H1 (cell line): ENCODE measurements around the gene MCCC1. TPM values are rescaled to one million over a fixed set of nuclear protein-coding genes. Genes with fewer than 3 reads are reported as not detected.

ENCODE experiments used
- CTCF ChIA-PET: fragments of 300-600 bp; sonication (Branson Sonifier 250); formaldehyde crosslinking; loops from one replicate; lab custom pipeline; 2021; ENCODE audit not compliant: partially characterized antibody; lab: Charles Lee
- POLR2A ChIA-PET: fragments of 300-600 bp; sonication (Branson Sonifier 250); formaldehyde crosslinking; loops from one replicate; lab custom pipeline; 2021; ENCODE audit warnings: inconsistent platforms; ENCODE audit not compliant: partially characterized antibody; lab: Charles Lee
- DNase-seq, 2 experiments: peaks; one replicate each; pipeline versions ENCODE4 v3.0.0 to v3.0.0-alpha.2; 2010 to 2022; ENCODE audit warnings: low spot score in 2 of 2, low read depth in 1 of 2, mixed read lengths in 1 of 2
- FAIRE-seq: peaks from 2 replicates; lab custom pipeline; 2011; peaks lifted over from hg19 to GRCh38; lab: Jason Lieb, UNC
- H2AFZ ChIP-seq: 2 replicates; pipeline ENCODE4 v1.8.1; 2012; ENCODE audit warnings: low read length, inconsistent platforms
- H2AK5ac ChIP-seq: 2 replicates; pipeline ENCODE4 v1.6.1; 2013; ENCODE audit warnings: low read depth, low read length
- H2BK120ac ChIP-seq: replicated peaks from 2 replicates; pipeline ENCODE3; 2013; ENCODE audit warnings: low read depth, low read length, inconsistent platforms
- H2BK12ac ChIP-seq: 2 replicates; pipeline ENCODE4 v1.6.1; 2013; ENCODE audit warnings: low read depth, low read length
- H2BK15ac ChIP-seq: 2 replicates; pipeline ENCODE4 v1.6.1; 2013; ENCODE audit warnings: low read length
- H2BK20ac ChIP-seq: 2 replicates; pipeline ENCODE4 v1.6.1; 2013; ENCODE audit warnings: low read length
- H2BK5ac ChIP-seq: 2 replicates; pipeline ENCODE4 v1.6.1; 2013; ENCODE audit warnings: low read depth, low read length
- H3K14ac ChIP-seq: 2 replicates; pipeline ENCODE4 v1.6.1; 2013; ENCODE audit warnings: inconsistent platforms; ENCODE audit not compliant: insufficient read length
- H3K18ac ChIP-seq: 2 replicates; pipeline ENCODE4 v1.6.1; 2013; ENCODE audit warnings: low read length; ENCODE audit errors: extremely low read depth
- H3K23ac ChIP-seq: 2 replicates; pipeline ENCODE4 v1.6.1; 2013; ENCODE audit warnings: inconsistent platforms; ENCODE audit not compliant: insufficient read length
- H3K23me2 ChIP-seq: 2 replicates; pipeline ENCODE4 v1.6.1; 2013; ENCODE audit warnings: low read depth, low read length
- H3K27ac ChIP-seq: 2 replicates; pipeline ENCODE4 v1.6.1; 2011; ENCODE audit warnings: low read depth, low read length, inconsistent platforms
- H3K27me3 ChIP-seq, 4 experiments: replicated peaks in 1 of 4; 1 replicate in 1 of 4; 2 replicates in 3 of 4; pipeline versions ENCODE4 v1.6.1 to v1.8.1; 2011 to 2013; ENCODE audit warnings: low read length in 3 of 4, mild to moderate bottlenecking in 3 of 4, inconsistent platforms in 2 of 4, mixed read lengths in 2 of 4, moderate library complexity in 1 of 4; ENCODE audit not compliant: control insufficient read depth in 3 of 4, insufficient read depth in 3 of 4; ENCODE audit errors: extremely low read depth in 1 of 4
- H3K36me3 ChIP-seq, 4 experiments: 2 replicates each; pipeline versions ENCODE4 v1.6.1 to v1.8.1; 2011 to 2013; ENCODE audit warnings: mild to moderate bottlenecking in 4 of 4, low read length in 3 of 4, moderate library complexity in 2 of 4, control low read depth in 1 of 4, inconsistent platforms in 1 of 4; ENCODE audit not compliant: insufficient read depth in 4 of 4, control insufficient read depth in 2 of 4
- H3K4ac ChIP-seq: replicated peaks from 2 replicates; pipeline ENCODE3; 2013; ENCODE audit warnings: low read length, low read depth, mixed read lengths, inconsistent platforms; ENCODE audit not compliant: insufficient read length
- H3K4me1 ChIP-seq, 4 experiments: replicated peaks in 1 of 4; 1 replicate in 1 of 4; 2 replicates in 3 of 4; pipeline versions ENCODE4 v1.6.1 to v1.8.1; 2011 to 2013; ENCODE audit warnings: low read length in 3 of 4, inconsistent platforms in 2 of 4, mixed read lengths in 1 of 4; ENCODE audit not compliant: insufficient read depth in 4 of 4, control insufficient read depth in 3 of 4
- H3K4me2 ChIP-seq, 2 experiments: 2 replicates each; pipeline versions ENCODE4 v1.6.1 to v1.8.1; 2011 to 2013; ENCODE audit warnings: low read depth in 2 of 2, low read length in 2 of 2, control low read depth in 1 of 2, inconsistent platforms in 1 of 2, mild to moderate bottlenecking in 1 of 2; ENCODE audit not compliant: insufficient read depth in 1 of 2
- H3K4me3 ChIP-seq, 4 experiments: fragments of 200-600, 300-600 bp in 1 of 4; sonication (generic), shearing (Covaris generic), sonication (Bioruptor Twin) in 1 of 4; 2 replicates each; pipeline versions ENCODE4 v1.5.1 to v1.8.1; 2011 to 2016; ENCODE audit warnings: low read length in 4 of 4, low read depth in 3 of 4, control low read depth in 2 of 4, inconsistent platforms in 2 of 4, mild to moderate bottlenecking in 2 of 4, mixed read lengths in 1 of 4, moderate library complexity in 1 of 4; ENCODE audit not compliant: insufficient read depth in 2 of 4; ENCODE audit errors: extremely low read depth in 1 of 4
- H3K56ac ChIP-seq: replicated peaks from 2 replicates; pipeline ENCODE3; 2013; ENCODE audit warnings: low read depth, mild to moderate bottlenecking, mixed read lengths, low read length, inconsistent platforms; ENCODE audit not compliant: insufficient read length
- H3K79me1 ChIP-seq: 2 replicates; pipeline ENCODE4 v1.6.1; 2013; ENCODE audit warnings: low read depth, low read length, control low read depth
- H3K79me2 ChIP-seq, 2 experiments: 2 replicates each; pipeline versions ENCODE4 v1.6.1 to v1.8.1; 2012 to 2013; ENCODE audit warnings: low read length in 2 of 2, mild to moderate bottlenecking in 2 of 2, inconsistent platforms in 1 of 2; ENCODE audit not compliant: insufficient read depth in 2 of 2, control insufficient read depth in 1 of 2
- H3K9ac ChIP-seq, 4 experiments: replicated peaks in 1 of 4; 1 replicate in 1 of 4; 2 replicates in 3 of 4; pipeline versions ENCODE4 v1.6.1 to v1.8.1; 2011 to 2013; ENCODE audit warnings: low read depth in 3 of 4, low read length in 3 of 4, control low read depth in 2 of 4, mild to moderate bottlenecking in 2 of 4, moderate library complexity in 2 of 4, inconsistent platforms in 1 of 4; ENCODE audit errors: extremely low read depth in 1 of 4
- H3K9me3 ChIP-seq, 2 experiments: 2 replicates each; pipeline versions ENCODE4 v1.6.1 to v1.8.1; 2012 to 2013; ENCODE audit warnings: mild to moderate bottlenecking in 2 of 2, moderate library complexity in 2 of 2, control low read depth in 1 of 2, inconsistent platforms in 1 of 2, low read depth in 1 of 2, low read length in 1 of 2, mixed read lengths in 1 of 2; ENCODE audit not compliant: insufficient read depth in 2 of 2
- H4K20me1 ChIP-seq, 2 experiments: replicated peaks in 1 of 2; 2 replicates each; pipeline versions ENCODE3 to v1.8.1; 2011 to 2013; ENCODE audit warnings: inconsistent platforms in 2 of 2, low read length in 2 of 2, mild to moderate bottlenecking in 1 of 2; ENCODE audit not compliant: insufficient read depth in 2 of 2, control insufficient read depth in 1 of 2
- H4K5ac ChIP-seq: 2 replicates; pipeline ENCODE4 v1.6.1; 2013; ENCODE audit warnings: low read length, low read depth, mixed read lengths, inconsistent platforms; ENCODE audit not compliant: insufficient read length
- H4K8ac ChIP-seq: 2 replicates; pipeline ENCODE4 v1.8.0; 2013; ENCODE audit warnings: mild to moderate bottlenecking, moderate library complexity, low read length, inconsistent platforms; ENCODE audit not compliant: insufficient read depth; ENCODE audit errors: extremely low read depth
- H4K91ac ChIP-seq: replicated peaks from 2 replicates; pipeline ENCODE3; 2013; ENCODE audit warnings: low read length, mixed read lengths, inconsistent platforms; ENCODE audit not compliant: insufficient read length
- CBX5 ChIP-seq: fragments of 300-800, 300-1000 bp; sonication (generic); IDR thresholded peaks from 2 replicates; pipeline ENCODE4 v1.7.1; 2016; ENCODE audit warnings: antibody characterized with exemption, low read length, low read depth
- CBX8 ChIP-seq: fragments of 300-800, 300-1000 bp; sonication (generic); IDR thresholded peaks from 2 replicates; pipeline ENCODE4 v1.7.1; 2016; ENCODE audit warnings: low read depth, low read length, borderline replicate concordance
- CHD2 ChIP-seq: IDR thresholded peaks from 2 replicates; pipeline ENCODE4 v1.6.1; 2012; ENCODE audit warnings: low read length, improper control_type of control experiment
- FOSL1 ChIP-seq: IDR thresholded peaks from 2 replicates; pipeline ENCODE4 v1.6.1; 2011; ENCODE audit warnings: mild to moderate bottlenecking, low read depth, low read length, moderate library complexity; ENCODE audit not compliant: insufficient read depth
- KDM4A ChIP-seq: IDR thresholded peaks from one replicate; pipeline ENCODE4 v1.7.1; 2012; ENCODE audit warnings: low read depth, mild to moderate bottlenecking, moderate library complexity, low read length, inconsistent platforms; ENCODE audit not compliant: severe bottlenecking
- NRF1 ChIP-seq: IDR thresholded peaks from 2 replicates; pipeline ENCODE4 v1.6.1; 2011; ENCODE audit warnings: mild to moderate bottlenecking, low read depth, low read length, improper control_type of control experiment
- POLR2A ChIP-seq, 2 experiments: IDR thresholded peaks; 1 replicate in 1 of 2; 2 replicates in 1 of 2; pipeline ENCODE4 v1.6.1; 2011; ENCODE audit warnings: low read depth in 2 of 2, low read length in 2 of 2, mild to moderate bottlenecking in 2 of 2; ENCODE audit errors: control extremely low read depth in 1 of 2
- POU5F1 ChIP-seq: IDR thresholded peaks from 2 replicates; pipeline ENCODE4 v1.6.1; 2011; ENCODE audit warnings: low read depth, mild to moderate bottlenecking, low read length, moderate library complexity
- SP2 ChIP-seq: IDR thresholded peaks from 2 replicates; pipeline ENCODE4 v1.6.1; 2012; ENCODE audit warnings: mild to moderate bottlenecking, low read length, inconsistent platforms
- SUZ12 ChIP-seq: fragments of 200-600 bp; sonication (generic); IDR thresholded peaks from 2 replicates; pipeline ENCODE4 v1.6.1; 2012; ENCODE audit warnings: mild to moderate bottlenecking, inconsistent platforms, low read length, moderate library complexity, mixed read lengths
- TCF12 ChIP-seq: IDR thresholded peaks from 2 replicates; pipeline ENCODE4 v1.6.1; 2011; ENCODE audit warnings: low read depth, mild to moderate bottlenecking, low read length
- whole genome bisulfite sequencing, 2 experiments: shearing (Covaris generic) in 1 of 2; methylation state at CpG; one replicate each; pipeline versions ENCODE4 v1.1.6 to v1.1.7; 2013 to 2015; ENCODE audit warnings: low lambda C conversion rate in 2 of 2, mixed read lengths in 2 of 2, inconsistent platforms in 1 of 2, low coverage in 1 of 2, missing lambda C conversion rate in 1 of 2; ENCODE audit not compliant: insufficient replicate concordance in 2 of 2, insufficient coverage in 1 of 2, insufficient read length in 1 of 2; ENCODE audit errors: extremely low coverage in 1 of 2, missing lambda C conversion rate in 1 of 2; 5-methylcytosine and 5-hydroxymethylcytosine counted together
- polyA plus RNA-seq, 7 experiments: library from polyadenylated mRNA; depleted of rRNA in 3 of 7; stranded (reverse) in 5 of 7; unstranded in 2 of 7; fragments of >200 nt in 5 of 7; fragments of 200-250 nt in 2 of 7; gene quantifications; 1 replicate in 5 of 7; 2 replicates in 1 of 7; 4 replicates in 1 of 7; pipeline versions ENCODE4 v1.2.1 to v1.2.3, GENCODE V29; 2011 to 2013; ENCODE audit warnings: missing spikeins in 2 of 7, mixed read lengths in 2 of 7
- total RNA-seq: library from RNA; stranded (reverse); fragmentation: NEBNext Ultra II Directional; extraction: Animal tissue kit (Norgen Biotek cat#: 25700); gene quantifications from 2 replicates; pipeline ENCODE4 v1.2.1, GENCODE V29; 2021

MCCC1 gene
- total and polyA plus RNA-seq, 2 of the 8 experiments (the other 6 are each of a cell fraction or from before 2014, with no cell fraction given) = 10.8 to 21.5 TPM

- 92% methylated on average over 6 of the region's 6 CpGs; no CpG with 5 or more reads in 1 of the 2 experiments for WGBS, 2 experiments
- no peak overlapping the region for H3K9ac ChIP-seq
- no peak overlapping the region for H3K27ac ChIP-seq
- no peak overlapping the region for H2BK5ac ChIP-seq
- no peak overlapping the region for H4K5ac ChIP-seq
- H3K18ac ChIP-seq = no peak overlapping the region
- no peak overlapping the region for H3K14ac ChIP-seq
- CTCF ChIA-PET = interaction anchor here (0.6 kb wide), 1 partner anchor 32 kb away, joined by 3 read pairs; no protein-coding TSS in a partner anchor
- H2BK120ac ChIP-seq = no peak overlapping the region
- H3K56ac ChIP-seq = no peak overlapping the region
- peaks cover 0 to 10% (median 0%) of the 10 kb centered on the region in 4 experiments; a peak in 2 of 8 replicates for H3K36me3 ChIP-seq
- H3K27me3 ChIP-seq = no peaks in the 10 kb centered on the region
- POLR2A ChIA-PET = interaction anchor here (0.6 kb wide), 1 partner anchor 34 kb away, joined by 5 read pairs; no protein-coding TSS in a partner anchor
- H3K4me2 ChIP-seq = no peak overlapping the region
- H3K79me1 ChIP-seq = peaks cover 2% of the 10 kb centered on the region
- DNase-seq (no peak), FAIRE-seq (no peak)
- no peak overlapping the region for H4K8ac ChIP-seq
- peaks cover 0 to 81% of the 10 kb centered on the region in 2 experiments; a peak in 3 of 4 replicates for H3K79me2 ChIP-seq
- H4K91ac ChIP-seq = no peak overlapping the region
- H2BK12ac ChIP-seq = no peak overlapping the region
- peaks cover 0 to 3% (median 1%) of the 10 kb centered on the region in 4 experiments; a peak in 4 of 7 replicates for H3K4me1 ChIP-seq
- no peak overlapping the region for H3K23ac ChIP-seq
- H2AK5ac ChIP-seq = no peak overlapping the region
- no peak overlapping the region for H2AFZ ChIP-seq
- no peak overlapping the region for H3K4me3 ChIP-seq
- no peaks in the 10 kb centered on the region for H3K23me2 ChIP-seq
- no peak overlapping the region for H2BK20ac ChIP-seq
- peaks cover 0 to 2% of the 10 kb centered on the region in 2 experiments for H4K20me1 ChIP-seq
- no peaks in the 10 kb centered on the region for H3K9me3 ChIP-seq
- H2BK15ac ChIP-seq = no peak overlapping the region
- no peak overlapping the region for H3K4ac ChIP-seq
- TF ChIP-seq KDM4A (no peak), SP2 (no peak), FOSL1 (no peak), POU5F1 (no peak), CBX5 (no peak), TCF12 (no peak), SUZ12 (no peak), CBX8 (no peak), NRF1 (no peak), CHD2 (no peak), POLR2A (IDR thresholded peaks at IDR 0.05; ENCODE audit: control extremely low read depth in 1 of 2, low read depth in 2 of 2, low read length in 2 of 2) (no peak)
These were observed 131.8 kb downstream of the MCCC1 start for GRCh38 chr3:182967218-182968204.
